Lower leg skin (tissue), 4 donors: ENCODE data around the gene FLYWCH1. TPM values are rescaled to one million over a fixed set of nuclear protein-coding genes. Genes with fewer than 3 reads are reported as not detected.

Experiments used
- DNase-seq, 2 donors: peaks; one replicate each; pipeline ENCODE4 v3.0.0-alpha.2; 2019; ENCODE audit warnings: low spot score in 2 of 2
- H3K4me3 ChIP-seq: fragments of 200-600 bp; sonication (generic); 2 replicates; pipeline ENCODE4 v1.5.1; 2017; ENCODE audit warnings: mild to moderate bottlenecking, low read depth; ENCODE audit not compliant: poor library complexity, severe bottlenecking
- CTCF ChIP-seq, 3 donors: fragments of 450-650 bp; IDR thresholded peaks; one replicate each; pipeline ENCODE4 v1.5.1; 2016; ENCODE audit warnings: antibody characterized with exemption in 3 of 3, mild to moderate bottlenecking in 3 of 3, moderate library complexity in 2 of 3
- POLR2A ChIP-seq, 2 donors: fragments of 450-650 bp; IDR thresholded peaks; one replicate each; pipeline ENCODE4 v1.6.1; 2016 to 2017; ENCODE audit warnings: antibody characterized with exemption in 2 of 2, mild to moderate bottlenecking in 1 of 2, moderate library complexity in 1 of 2
- WGBS, 2 donors: methylation state at CpG; one replicate each; pipeline ENCODE4 v1.1.5; 2018; 5-methylcytosine and 5-hydroxymethylcytosine counted together
- intact Hi-C: fragments of 100-400 bp; cut with DNase I; formaldehyde crosslinking; loops from one replicate; pipeline ENCODE4 v1.15.0; 2023; ENCODE audit warnings: low total_unique reads
- total RNA-seq, 4 donors: library from RNA; depleted of rRNA; stranded (reverse); fragments of >200 nt; gene quantifications; one replicate each; pipeline ENCODE4 v1.1.0, GENCODE V29; 2016

Gene FLYWCH1
- total RNA-seq, 4 donors from 2014 or later, result 36.9 to 61.4 (median 46.0) TPM

GRCh38 chr16:2882650-2883457 is 28.9 kb upstream of the FLYWCH1 start, which contains the start of gene FLYWCH2:
Gene FLYWCH2, plus strand, starts transcription at chr16:2883215. Its CDS starts 13,235 bp downstream, at chr16:2896450.
- 0 to 1% methylated on average over 25 to 38 of the region's 73 CpGs for WGBS, 2 donors
- intact Hi-C loops, result no loop called here

GRCh38 chr16:2883458-2883908 is 28.2 kb upstream of the FLYWCH1 start:
- TF ChIP-seq POLR2A (IDR thresholded peaks at IDR 0.05) (no peak), CTCF (IDR thresholded peaks at IDR 0.05) (no peak)
- intact Hi-C loops, result no loop called here
- WGBS, 2 donors, result 1% methylated on average over 20 to 29 of the region's 31 CpGs
- DNase-seq, result peak; percentile 30 to 91
- peak overlapping the region; percentile 54 for H3K4me3 ChIP-seq

More at GRCh38 chr16:2882650-2883457, 28.9 kb upstream of the FLYWCH1 start, which contains the start of gene FLYWCH2:
- no peak for TF ChIP-seq POLR2A (IDR thresholded peaks at IDR 0.05)
- no peak for TF ChIP-seq CTCF (IDR thresholded peaks at IDR 0.05)
- DNase-seq, result peak; percentile 99 to 100
- peak within 1 kb of the TSS; percentile 54 for H3K4me3 ChIP-seq

GRCh38 chr16:2884041-2884451 is 27.7 kb upstream of the FLYWCH1 start:
- 56 to 57% methylated on average over 18 of the region's 18 CpGs for WGBS, 2 donors
- intact Hi-C loops, result no loop called here
- TF ChIP-seq CTCF (IDR thresholded peaks at IDR 0.05) (no peak), POLR2A (IDR thresholded peaks at IDR 0.05) (no peak)
- H3K4me3 ChIP-seq, result peak overlapping the region; percentile 54
- DNase-seq, result no peak

GRCh38 chr16:2894231-2894630 is 17.5 kb upstream of the FLYWCH1 start:
- no peak for DNase-seq
- 88 to 90% methylated on average over 31 of the region's 31 CpGs for WGBS, 2 donors
- no peak for TF ChIP-seq CTCF (IDR thresholded peaks at IDR 0.05)
- no peak for TF ChIP-seq POLR2A (IDR thresholded peaks at IDR 0.05)
- H3K4me3 ChIP-seq, result no peak overlapping the region
- intact Hi-C loops, result no loop called here

GRCh38 chr16:2895813-2896212 is 15.9 kb upstream of the FLYWCH1 start:
- no peak overlapping the region for H3K4me3 ChIP-seq
- intact Hi-C loops, result no loop called here
- TF ChIP-seq CTCF (IDR thresholded peaks at IDR 0.05) (no peak), POLR2A (IDR thresholded peaks at IDR 0.05) (no peak)
- WGBS, 2 donors, result 55 to 79% methylated on average over 4 of the region's 4 CpGs
- no peak for DNase-seq
